ENCODE data around the gene NAT14.

DNA sequence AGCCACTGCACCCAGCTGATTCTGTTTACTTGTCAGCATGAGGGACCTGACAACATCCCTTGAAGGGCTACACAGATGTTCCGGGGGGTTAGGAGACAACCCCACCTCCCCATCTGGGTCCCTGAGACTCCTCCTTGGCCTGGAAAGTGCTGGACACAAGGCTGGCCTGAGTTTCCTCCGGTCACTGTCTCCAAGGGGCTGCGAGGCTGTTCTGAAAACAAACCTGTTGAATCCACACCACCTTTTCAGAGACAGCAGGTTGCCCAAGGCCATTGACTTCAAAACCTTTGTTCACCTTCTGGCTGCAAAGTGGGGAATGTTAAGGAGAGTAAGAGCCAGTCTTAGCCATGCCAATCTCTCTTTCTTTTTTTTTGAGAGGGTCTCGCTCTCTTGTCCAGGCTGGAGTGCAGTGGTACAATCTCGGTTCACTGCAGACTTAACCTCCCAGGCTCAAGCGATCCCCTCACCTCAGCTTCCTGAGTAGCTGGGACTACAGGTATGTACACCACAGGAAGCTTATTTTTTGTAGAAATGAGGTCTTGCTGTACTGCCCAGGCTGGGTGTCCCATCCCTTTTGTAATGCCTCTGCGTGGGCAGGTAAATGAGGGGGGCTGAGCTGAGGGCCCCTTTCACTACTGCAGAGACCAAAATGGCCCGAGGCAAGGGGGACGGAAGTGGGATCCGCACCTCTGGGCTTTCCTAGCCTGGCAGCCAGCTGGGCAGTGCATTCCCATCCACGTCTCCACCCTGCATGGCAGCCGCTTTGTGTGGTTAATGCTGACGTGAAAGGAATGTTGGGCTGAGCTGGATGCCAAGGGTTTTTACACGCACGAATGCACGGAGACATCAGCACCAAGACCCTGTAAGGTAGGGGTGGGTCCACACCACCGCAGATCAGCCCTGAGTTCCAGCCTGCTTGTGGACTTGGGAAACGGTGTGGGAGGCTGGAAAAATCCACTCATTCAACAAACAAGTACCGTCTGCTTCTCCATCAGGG lies 10.4 kb upstream of the NAT14 start:
- TF ChIP-seq, protein P1, sequence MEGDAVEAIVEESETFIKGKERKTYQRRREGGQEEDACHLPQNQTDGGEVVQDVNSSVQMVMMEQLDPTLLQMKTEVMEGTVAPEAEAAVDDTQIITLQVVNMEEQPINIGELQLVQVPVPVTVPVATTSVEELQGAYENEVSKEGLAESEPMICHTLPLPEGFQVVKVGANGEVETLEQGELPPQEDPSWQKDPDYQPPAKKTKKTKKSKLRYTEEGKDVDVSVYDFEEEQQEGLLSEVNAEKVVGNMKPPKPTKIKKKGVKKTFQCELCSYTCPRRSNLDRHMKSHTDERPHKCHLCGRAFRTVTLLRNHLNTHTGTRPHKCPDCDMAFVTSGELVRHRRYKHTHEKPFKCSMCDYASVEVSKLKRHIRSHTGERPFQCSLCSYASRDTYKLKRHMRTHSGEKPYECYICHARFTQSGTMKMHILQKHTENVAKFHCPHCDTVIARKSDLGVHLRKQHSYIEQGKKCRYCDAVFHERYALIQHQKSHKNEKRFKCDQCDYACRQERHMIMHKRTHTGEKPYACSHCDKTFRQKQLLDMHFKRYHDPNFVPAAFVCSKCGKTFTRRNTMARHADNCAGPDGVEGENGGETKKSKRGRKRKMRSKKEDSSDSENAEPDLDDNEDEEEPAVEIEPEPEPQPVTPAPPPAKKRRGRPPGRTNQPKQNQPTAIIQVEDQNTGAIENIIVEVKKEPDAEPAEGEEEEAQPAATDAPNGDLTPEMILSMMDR (IDR thresholded peaks at IDR 0.05; ENCODE audit: low read length): no peak
- TF ChIP-seq EZH2phosphoT487 (IDR thresholded peaks at IDR 0.05; ENCODE audit: low read length): no peak
- no peak for TF ChIP-seq EZH2 (optimal IDR thresholded peaks at IDR 0.05; ENCODE audit: low read depth, low read length)

Data from MM.1S (cell line).